Hepatocyte (in vitro differentiated cells): ENCODE measurements around the gene RAD9A. TPM values are rescaled to one million over a fixed set of nuclear protein-coding genes. Genes with fewer than 3 reads are reported as not detected.
A peak's percentile ranks its signal among the peaks of the same experiment; 100 is the strongest.

Experiments
- DNase-seq: peaks from one replicate; pipeline ENCODE4 v3.0.0-alpha.2; 2016; ENCODE audit warnings: low spot score
- H2AFZ ChIP-seq: fragments of 200-600 bp; sonication (generic); 2 replicates; pipeline ENCODE4 v1.6.0; 2016; ENCODE audit warnings: antibody characterized with exemption, mild to moderate bottlenecking
- H3K27ac ChIP-seq: fragments of 200-600 bp; sonication (generic); 2 replicates; pipeline ENCODE4 v1.5.1; 2016; ENCODE audit warnings: mild to moderate bottlenecking
- H3K27me3 ChIP-seq: fragments of 200-600 bp; sonication (generic); 2 replicates; pipeline ENCODE4 v1.6.1; 2016
- H3K36me3 ChIP-seq: fragments of 200-600 bp; sonication (generic); replicated peaks from 2 replicates; pipeline ENCODE4 v1.5.1; 2016; ENCODE audit warnings: low read depth; ENCODE audit not compliant: insufficient read depth
- H3K4me1 ChIP-seq: fragments of 200-600 bp; sonication (generic); 2 replicates; pipeline ENCODE4 v1.5.1; 2016; ENCODE audit warnings: mild to moderate bottlenecking, moderate library complexity; ENCODE audit not compliant: insufficient read depth
- H3K4me2 ChIP-seq: fragments of 200-600 bp; sonication (generic); 2 replicates; pipeline ENCODE4 v1.6.0; 2016
- H3K4me3 ChIP-seq: fragments of 200-600 bp; sonication (generic); 2 replicates; pipeline ENCODE4 v1.5.1; 2016; ENCODE audit warnings: mild to moderate bottlenecking
- H3K79me2 ChIP-seq: fragments of 200-600 bp; sonication (generic); 2 replicates; pipeline ENCODE4 v1.6.0; 2017; ENCODE audit warnings: mild to moderate bottlenecking
- H3K9me2 ChIP-seq: fragments of 200-600 bp; sonication (generic); replicated peaks from 2 replicates; pipeline ENCODE4 v1.6.0; 2017; ENCODE audit warnings: mild to moderate bottlenecking; ENCODE audit not compliant: insufficient read depth
- H3K9me3 ChIP-seq: fragments of 200-600 bp; sonication (generic); 2 replicates; pipeline ENCODE4 v1.5.1; 2016; ENCODE audit warnings: low read depth, mild to moderate bottlenecking
- H4K20me1 ChIP-seq: fragments of 200-600 bp; sonication (generic); 2 replicates; pipeline ENCODE4 v1.6.0; 2016; ENCODE audit warnings: mild to moderate bottlenecking; ENCODE audit not compliant: insufficient read depth, poor library complexity, severe bottlenecking
- CTCF ChIP-seq: fragments of 200-600 bp; sonication (generic); IDR thresholded peaks from 2 replicates; pipeline ENCODE4 v1.5.1; 2016; ENCODE audit warnings: antibody characterized with exemption, mild to moderate bottlenecking; ENCODE audit not compliant: poor library complexity
- EZH2 ChIP-seq: fragments of 200-600 bp; sonication (generic); IDR thresholded peaks from 2 replicates; pipeline ENCODE4 v1.6.1; 2016; ENCODE audit warnings: antibody characterized with exemption, mild to moderate bottlenecking, borderline replicate concordance
- EZH2phosphoT487 ChIP-seq: fragments of 200-600 bp; sonication (generic); IDR thresholded peaks from one replicate; pipeline ENCODE4 v1.6.1; 2018; ENCODE audit warnings: antibody characterized with exemption, mild to moderate bottlenecking, low read depth, moderate library complexity; ENCODE audit not compliant: unreplicated experiment, severe bottlenecking
- WGBS: methylation state at CpG from one replicate; pipeline ENCODE4 v1.1.6; 2016; ENCODE audit warnings: low lambda C conversion rate; ENCODE audit errors: missing lambda C conversion rate; 5-methylcytosine and 5-hydroxymethylcytosine counted together
- polyA plus RNA-seq: library from polyadenylated mRNA; unstranded; fragments of >200 nt; fragmentation: Nextera tagmentation; extraction: Ambion mirVana; gene quantifications from 2 replicates; pipeline ENCODE4 v1.2.1, GENCODE V29; 2016
- total RNA-seq: library from RNA; depleted of rRNA; stranded (reverse); fragments of >200 nt; gene quantifications from 2 replicates; pipeline ENCODE4 v1.2.3, GENCODE V29; 2014

The RAD9A gene
- total and polyA plus RNA-seq, 2 experiments from 2014 or later: 20.2 to 24.0 TPM

DNA sequence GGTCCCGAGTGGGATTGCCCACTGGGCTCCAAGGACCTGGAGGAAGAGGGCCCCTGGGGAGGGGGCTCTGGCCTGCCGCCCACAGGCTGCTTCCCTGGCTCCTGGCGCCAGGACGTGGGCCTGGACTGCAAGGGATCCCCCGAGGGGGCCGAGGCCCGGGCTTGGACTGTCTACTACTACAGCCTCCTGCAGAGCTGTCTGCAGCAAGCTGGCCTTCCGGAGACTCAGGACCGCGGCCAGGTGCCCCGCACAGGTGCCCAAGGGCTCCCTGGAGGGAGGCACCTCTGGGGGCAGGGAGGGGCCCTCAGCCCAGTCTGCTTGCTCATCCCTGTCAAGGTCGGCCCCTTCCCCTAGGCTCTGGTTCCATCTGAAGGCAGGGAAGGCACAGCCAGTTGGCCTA is 25.6 kb downstream of the RAD9A start:
- Histone ChIP-seq H3K4me2 (no peak overlapping the region), H3K36me3 (no peaks in the 10 kb centered on the region), H3K9me2 (no peaks in the 10 kb centered on the region), H3K27me3 (no peaks in the 10 kb centered on the region), H3K4me3 (no peak overlapping the region), H3K4me1 (peaks cover 14% of the 10 kb centered on the region), H3K9me3 (no peaks in the 10 kb centered on the region), H3K79me2 (no peaks in the 10 kb centered on the region), H4K20me1 (no peaks in the 10 kb centered on the region), H2AFZ (no peak overlapping the region), H3K27ac (no peak overlapping the region)
- no peak for TF ChIP-seq EZH2
- no peak for TF ChIP-seq CTCF
- no peak for TF ChIP-seq EZH2phosphoT487
- no peak for DNase-seq
- 86% methylated on average over 12 of the region's 12 CpGs for WGBS

GRCh38 chr11:67418476-67419281 is 26.9 kb downstream of the RAD9A start:
- Histone ChIP-seq H3K27me3 (no peaks in the 10 kb centered on the region), H3K36me3 (no peaks in the 10 kb centered on the region), H3K4me1 (peaks cover 14% of the 10 kb centered on the region), H3K79me2 (no peaks in the 10 kb centered on the region), H3K4me2 (no peak overlapping the region), H2AFZ (no peak overlapping the region), H3K9me3 (no peaks in the 10 kb centered on the region), H4K20me1 (no peaks in the 10 kb centered on the region), H3K9me2 (no peaks in the 10 kb centered on the region), H3K4me3 (no peak overlapping the region), H3K27ac (no peak overlapping the region)
- no peak for TF ChIP-seq EZH2phosphoT487
- no peak for TF ChIP-seq CTCF
- TF ChIP-seq EZH2: no peak
- DNase-seq: no peak
- 93% methylated on average over 26 of the region's 26 CpGs for WGBS

DNA sequence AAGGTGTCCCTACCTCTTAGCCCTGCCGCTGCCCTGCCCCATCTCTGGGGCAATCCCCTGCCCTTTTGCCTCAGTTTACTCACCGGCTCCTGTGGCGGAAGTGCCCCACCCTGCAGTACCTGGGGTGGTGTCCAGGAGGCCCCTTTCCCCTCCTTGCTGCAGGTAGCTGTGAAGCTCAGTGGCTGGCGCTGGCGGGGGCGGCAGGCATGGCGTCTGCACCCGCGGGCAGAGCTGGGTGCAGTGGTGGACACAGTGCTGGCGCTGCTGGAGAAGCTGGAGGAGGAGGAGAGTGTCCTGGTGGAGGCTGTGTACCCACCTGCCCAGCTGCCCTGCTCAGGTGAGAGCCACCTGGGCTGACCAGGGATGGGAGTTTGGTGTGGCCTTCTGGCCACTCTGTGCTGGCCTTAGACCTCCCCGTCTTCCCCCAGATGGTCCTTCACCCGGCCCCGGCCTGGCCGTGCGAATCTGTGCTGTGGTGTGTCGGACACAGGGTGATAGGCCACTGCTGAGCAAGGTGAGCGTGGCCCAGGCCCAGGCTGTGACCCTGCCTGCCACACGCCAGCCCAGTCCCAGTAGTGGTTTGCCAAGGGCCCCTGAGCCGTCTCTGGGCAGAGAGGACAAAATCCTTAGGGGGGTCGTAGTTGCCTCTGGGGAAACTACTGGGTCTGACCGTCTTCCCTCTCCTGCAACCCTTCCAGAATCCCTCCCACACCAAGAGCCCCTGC is 27.7 kb downstream of the RAD9A start:
- no peaks in the 10 kb centered on the region for H3K27me3 ChIP-seq
- H4K20me1 ChIP-seq: no peaks in the 10 kb centered on the region
- H3K27ac ChIP-seq: no peak overlapping the region
- H2AFZ ChIP-seq: no peak overlapping the region
- H3K36me3 ChIP-seq: no peaks in the 10 kb centered on the region
- H3K4me1 ChIP-seq: peaks cover 14% of the 10 kb centered on the region
- 94% methylated on average over 21 of the region's 21 CpGs for WGBS
- no peak for TF ChIP-seq EZH2
- no peak for TF ChIP-seq CTCF
- no peak for TF ChIP-seq EZH2phosphoT487
- no peak overlapping the region for H3K4me3 ChIP-seq
- H3K4me2 ChIP-seq: peak overlapping the region; percentile 94
- H3K9me3 ChIP-seq: no peaks in the 10 kb centered on the region
- H3K9me2 ChIP-seq: no peaks in the 10 kb centered on the region
- no peaks in the 10 kb centered on the region for H3K79me2 ChIP-seq
- no peak for DNase-seq
